Testis (tissue), 3 donors: ENCODE data around the gene RTN4RL1. TPM values are rescaled to one million over a fixed set of nuclear protein-coding genes. Genes with fewer than 3 reads are reported as not detected.
A peak's percentile ranks its signal among the peaks of the same experiment; 100 is the strongest.

Experiments used
- DNase-seq: peaks from one replicate; pipeline ENCODE4 v3.0.0-alpha.2; 2019
- H3K27ac ChIP-seq, 2 donors: fragments of 200-600 bp; sonication (generic); one replicate each; pipeline ENCODE4 v1.5.1; 2019
- H3K27me3 ChIP-seq: fragments of 200-600 bp; sonication (generic); one replicate; pipeline ENCODE4 v1.5.1; 2019
- H3K36me3 ChIP-seq: fragments of 200-600 bp; sonication (generic); one replicate; pipeline ENCODE4 v1.5.1; 2017; ENCODE audit warnings: low read depth; ENCODE audit errors: missing control alignments
- H3K4me1 ChIP-seq: fragments of 200-600 bp; sonication (generic); one replicate; pipeline ENCODE4 v1.5.1; 2019
- H3K4me3 ChIP-seq, 2 donors: fragments of 200-600 bp; sonication (generic); one replicate each; pipeline ENCODE4 v1.5.1; 2017 to 2019
- H3K9me3 ChIP-seq: fragments of 200-600 bp; sonication (generic); one replicate; pipeline ENCODE4 v1.5.1; 2017
- CTCF ChIP-seq, 3 experiments: fragments of 450-650 bp in 2 of 3; fragments of 200-600 bp in 1 of 3; sonication (generic) in 1 of 3; IDR thresholded peaks; one replicate each; pipeline ENCODE4 v1.5.1; 2016 to 2019; ENCODE audit warnings: antibody characterized with exemption in 3 of 3, mild to moderate bottlenecking in 2 of 3, moderate library complexity in 1 of 3
- POLR2A ChIP-seq: fragments of 450-650 bp; IDR thresholded peaks from one replicate; pipeline ENCODE4 v1.6.1; 2017; ENCODE audit warnings: antibody characterized with exemption, mild to moderate bottlenecking, moderate library complexity
- WGBS, 2 donors: methylation state at CpG; one replicate each; pipeline ENCODE4 v1.1.5; 2018; 5-methylcytosine and 5-hydroxymethylcytosine counted together
- intact Hi-C: fragments of 100-400 bp; cut with DNase I; formaldehyde crosslinking; loops from one replicate; pipeline ENCODE4 v1.15.1; 2023; ENCODE audit warnings: low total_unique reads
- polyA plus RNA-seq: library from polyadenylated mRNA; stranded (reverse); fragments of 350-450 nt; fragmentation: Illumina TruSeq; extraction: RNeasy Lipid Tissue Mini Kit (QIAGEN cat#74804); gene quantifications from one replicate; pipeline ENCODE4 v1.2.3, GENCODE V29; 2014; ENCODE audit warnings: low read depth, low replicate concordance; ENCODE audit not compliant: insufficient read depth
- total RNA-seq, 2 donors: library from RNA; depleted of rRNA; stranded (reverse); fragments of >200 nt; gene quantifications; one replicate each; pipeline ENCODE4 v1.2.3, GENCODE V29; 2016

RTN4RL1 gene
- total and polyA plus RNA-seq, 3 donors from 2014 or later = 1.7 to 1.8 (median 1.8) TPM

- WGBS, 2 donors = 7 to 13% methylated on average over 9 to 12 of the region's 13 CpGs
- Histone ChIP-seq H3K9me3 (no peaks in the 10 kb centered on the region), H3K27ac (peak overlapping the region; percentile 77 to 78), H3K36me3 (no peaks in the 10 kb centered on the region), H3K27me3 (no peaks in the 10 kb centered on the region), H3K4me1 (peaks cover 73% of the 10 kb centered on the region), H3K4me3 (no peak overlapping the region)
- no peak for TF ChIP-seq CTCF (IDR thresholded peaks at IDR 0.05)
- TF ChIP-seq POLR2A = no peak
- intact Hi-C loops = no loop called here
- DNase-seq = peak; percentile 77
Measured at GRCh38 chr17:1999557-2000251, 25.4 kb downstream of the RTN4RL1 start.

- TF ChIP-seq CTCF (IDR thresholded peaks at IDR 0.05) (no peak), POLR2A (no peak)
- H3K4me3 ChIP-seq = peak overlapping the region; percentile 51 to 66
- H3K36me3 ChIP-seq = no peaks in the 10 kb centered on the region
- intact Hi-C loops = no loop called here
- H3K27me3 ChIP-seq = no peaks in the 10 kb centered on the region
- H3K27ac ChIP-seq = peak overlapping the region; percentile 77 to 79
- peaks cover 61% of the 10 kb centered on the region for H3K4me1 ChIP-seq
- H3K9me3 ChIP-seq = no peaks in the 10 kb centered on the region
- peak; percentile 56 for DNase-seq
- 4% methylated on average over 84 of the region's 92 CpGs; no CpG with 5 or more reads in 1 of the 2 donors for WGBS, 2 donors
Measured at GRCh38 chr17:1997927-1998742, 27.0 kb downstream of the RTN4RL1 start.

GRCh38 chr17:1997289-1997926 lies 27.7 kb downstream of the RTN4RL1 start:
- Histone ChIP-seq H3K4me1 (peaks cover 53% of the 10 kb centered on the region), H3K27ac (peak overlapping the region; percentile 77 to 79), H3K36me3 (no peaks in the 10 kb centered on the region), H3K27me3 (no peaks in the 10 kb centered on the region), H3K9me3 (no peaks in the 10 kb centered on the region), H3K4me3 (peak overlapping the region in 1 of 2 donors; percentile 66)
- WGBS, 2 donors = 38 to 48% methylated on average over 9 to 21 of the region's 22 CpGs
- TF ChIP-seq CTCF (IDR thresholded peaks at IDR 0.05) (no peak), POLR2A (no peak)
- no peak for DNase-seq
- intact Hi-C loops = no loop called here

- DNase-seq = no peak
- no peaks in the 10 kb centered on the region for H3K9me3 ChIP-seq
- no peaks in the 10 kb centered on the region for H3K27me3 ChIP-seq
- no peak overlapping the region for H3K4me3 ChIP-seq
- peak overlapping the region in 1 of 2 donors; percentile 79 for H3K27ac ChIP-seq
- 69 to 79% methylated on average over 9 of the region's 9 CpGs for WGBS, 2 donors
- intact Hi-C loops = no loop called here
- peaks cover 52% of the 10 kb centered on the region for H3K4me1 ChIP-seq
- no peaks in the 10 kb centered on the region for H3K36me3 ChIP-seq
- TF ChIP-seq CTCF (IDR thresholded peaks at IDR 0.05) (no peak), POLR2A (no peak)
Measured at GRCh38 chr17:1996800-1997288, 28.3 kb downstream of the RTN4RL1 start.
